ENCODE data around the gene BTF3.

- TF ChIP-seq CTCF (IDR thresholded peaks at IDR 0.05): no peak
- no peak for TF ChIP-seq POLR2A (IDR thresholded peaks at IDR 0.05)
These were observed 11.9 kb upstream of the BTF3 start for GRCh38 chr5:73486119-73486899.

Data from body of pancreas (tissue), 4 donors.